Astrocyte of the spinal cord (primary cell): ENCODE data around the gene FMO1.
A peak's percentile ranks its signal among the peaks of the same experiment; 100 is the strongest.

Experiments
- DNase-seq: peaks from one replicate; pipeline ENCODE4 v3.0.0; 2011; ENCODE audit warnings: low read depth, low spot score
- H3K4me3 ChIP-seq: 2 replicates; pipeline ENCODE4 v1.5.1; 2011; ENCODE audit warnings: low read depth, mild to moderate bottlenecking, low read length, moderate library complexity
- in situ Hi-C: cut with HindIII; loops from 2 replicates; pipeline ENCODE4 v1.10.0; 2017; ENCODE audit warnings: low sequenced_read_pairs
- TF ChIP-seq, protein P1 (sequence below): IDR thresholded peaks from 2 replicates; pipeline ENCODE4 v1.5.1; 2012; ENCODE audit warnings: low read depth, mild to moderate bottlenecking, low read length, inconsistent platforms

The FMO1 gene

DNA sequence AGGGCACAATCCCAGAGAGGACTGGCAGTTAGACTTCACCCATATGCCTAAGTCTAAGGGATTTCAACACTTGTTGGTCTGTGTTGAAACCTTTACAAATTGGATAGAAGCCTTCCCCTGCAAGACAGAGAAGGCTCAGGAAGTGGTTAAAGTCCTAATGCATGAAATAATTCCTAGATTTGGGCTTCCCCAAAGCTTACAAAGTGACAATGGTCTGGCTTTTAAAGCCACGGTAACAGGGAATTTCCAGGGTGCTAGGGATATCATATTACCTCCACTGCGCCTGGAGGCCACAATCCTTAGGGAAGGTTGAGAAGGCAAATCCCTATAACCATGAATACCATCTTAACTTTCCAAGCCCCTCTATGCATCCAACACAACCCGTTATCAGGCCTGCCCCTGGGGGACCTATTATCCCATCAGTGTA lies 62.4 kb downstream of the FMO1 start:
- no peak for DNase-seq
- TF ChIP-seq, protein P1, sequence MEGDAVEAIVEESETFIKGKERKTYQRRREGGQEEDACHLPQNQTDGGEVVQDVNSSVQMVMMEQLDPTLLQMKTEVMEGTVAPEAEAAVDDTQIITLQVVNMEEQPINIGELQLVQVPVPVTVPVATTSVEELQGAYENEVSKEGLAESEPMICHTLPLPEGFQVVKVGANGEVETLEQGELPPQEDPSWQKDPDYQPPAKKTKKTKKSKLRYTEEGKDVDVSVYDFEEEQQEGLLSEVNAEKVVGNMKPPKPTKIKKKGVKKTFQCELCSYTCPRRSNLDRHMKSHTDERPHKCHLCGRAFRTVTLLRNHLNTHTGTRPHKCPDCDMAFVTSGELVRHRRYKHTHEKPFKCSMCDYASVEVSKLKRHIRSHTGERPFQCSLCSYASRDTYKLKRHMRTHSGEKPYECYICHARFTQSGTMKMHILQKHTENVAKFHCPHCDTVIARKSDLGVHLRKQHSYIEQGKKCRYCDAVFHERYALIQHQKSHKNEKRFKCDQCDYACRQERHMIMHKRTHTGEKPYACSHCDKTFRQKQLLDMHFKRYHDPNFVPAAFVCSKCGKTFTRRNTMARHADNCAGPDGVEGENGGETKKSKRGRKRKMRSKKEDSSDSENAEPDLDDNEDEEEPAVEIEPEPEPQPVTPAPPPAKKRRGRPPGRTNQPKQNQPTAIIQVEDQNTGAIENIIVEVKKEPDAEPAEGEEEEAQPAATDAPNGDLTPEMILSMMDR: no peak
- H3K4me3 ChIP-seq: no peak overlapping the region
- in situ Hi-C loops: no loop called here

GRCh38 chr1:171311771-171312558 lies 63.7 kb downstream of the FMO1 start:
- TF ChIP-seq, protein P1: no peak
- no peak for DNase-seq
- H3K4me3 ChIP-seq: no peak overlapping the region
- in situ Hi-C loops: no loop called here

- no peak overlapping the region for H3K4me3 ChIP-seq
- in situ Hi-C loops: no loop called here
- TF ChIP-seq, protein P1: no peak
- no peak for DNase-seq
Observed at GRCh38 chr1:171313319-171313834, 65.1 kb downstream of the FMO1 start.

GRCh38 chr1:171313835-171314320 lies 65.6 kb downstream of the FMO1 start, which contains the start of gene FMO4:
Gene FMO4, plus strand, starts transcription at chr1:171314183. Its CDS starts 5,643 bp downstream, at chr1:171319826.
- in situ Hi-C loops: no loop called here
- peak; percentile 99 for DNase-seq
- peak within 1 kb of the TSS; percentile 16 for H3K4me3 ChIP-seq
- TF ChIP-seq, protein P1: peak; percentile 74

- H3K4me3 ChIP-seq: no peak overlapping the region
- DNase-seq: no peak
- in situ Hi-C loops: no loop called here
- TF ChIP-seq, protein P1: no peak
Observed at GRCh38 chr1:171329251-171329650, 81.0 kb downstream of the FMO1 start.

- in situ Hi-C loops: no loop called here
Observed at GRCh38 chr1:171334024-171334640, 85.8 kb downstream of the FMO1 start.

More at GRCh38 chr1:171334024-171334640, 85.8 kb downstream of the FMO1 start:
- no peak overlapping the region for H3K4me3 ChIP-seq
- no peak for DNase-seq
- TF ChIP-seq, protein P1: no peak
